GM18909 (cell line): Measurements from ENCODE around the gene ENDOU.
"Not testable (repeated sequence)": the region's sequence is repeated elsewhere in the genome, so short reads cannot be mapped to it uniquely, and the experiment has no call there.

ENCODE experiments used
- ATAC-seq: cut with Tn5 transposase; IDR thresholded peaks from one replicate; pipeline ENCODE4 v1.9.1; 2021; ENCODE audit warnings: mild to moderate bottlenecking; ENCODE audit not compliant: unreplicated experiment, poor library complexity

Gene ENDOU

DNA sequence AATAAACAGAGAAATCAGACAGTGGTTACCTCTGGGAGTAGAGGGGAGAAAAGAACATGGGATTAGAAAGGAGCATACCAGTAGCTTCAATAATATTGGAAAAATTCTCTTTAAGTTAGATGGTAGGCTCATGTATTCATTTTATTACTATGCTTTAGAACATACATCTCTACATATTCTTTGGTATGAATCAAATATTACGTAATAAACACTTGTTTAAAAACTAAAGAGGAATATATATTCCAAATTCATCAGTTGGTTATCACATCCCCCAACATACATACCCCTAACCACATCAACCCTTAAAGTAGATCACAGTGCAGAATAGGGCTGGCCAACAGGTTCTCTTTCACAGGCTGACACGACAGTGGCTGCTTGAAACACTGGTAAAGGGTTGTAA lies 25.0 kb downstream of the ENDOU start:
- no peak for ATAC-seq

DNA sequence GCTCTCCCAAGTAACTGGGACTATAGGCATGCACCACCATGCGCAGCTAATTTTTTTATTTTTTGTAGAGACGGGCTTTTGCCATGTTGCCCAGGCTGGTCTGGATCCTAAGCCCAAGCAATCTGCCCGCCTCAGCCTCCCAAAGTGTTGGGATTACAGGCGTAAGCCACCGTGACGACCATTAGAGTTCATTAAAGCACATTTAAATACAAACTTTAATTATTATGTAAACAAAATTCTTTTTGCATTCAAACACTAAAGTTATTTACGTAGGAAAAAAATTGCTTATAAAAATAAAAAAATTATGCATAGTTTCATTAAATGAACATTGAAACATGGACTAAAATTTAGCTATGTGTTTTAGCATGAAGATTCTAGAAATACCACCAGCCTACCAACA lies 26.7 kb downstream of the ENDOU start:
- no peak for ATAC-seq

DNA sequence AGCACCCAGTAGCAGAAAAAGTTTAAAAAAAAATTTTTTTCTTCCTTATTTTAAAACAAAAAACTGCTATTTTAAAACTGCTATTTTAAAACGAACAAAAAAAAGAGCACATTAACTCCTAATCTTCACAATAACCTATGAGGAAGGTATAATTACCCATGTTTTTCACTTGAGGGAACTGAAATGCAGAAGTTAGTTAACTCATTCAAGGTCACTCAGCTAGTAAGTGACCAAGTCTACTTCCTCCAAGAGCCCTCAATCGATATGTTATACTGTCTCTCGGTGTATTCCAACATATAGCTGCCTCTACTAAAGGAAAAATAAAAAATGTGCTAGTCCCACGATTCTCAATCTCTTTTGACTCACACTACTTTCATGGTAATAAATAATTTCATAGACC lies 27.2 kb downstream of the ENDOU start:
- ATAC-seq, result no peak

DNA sequence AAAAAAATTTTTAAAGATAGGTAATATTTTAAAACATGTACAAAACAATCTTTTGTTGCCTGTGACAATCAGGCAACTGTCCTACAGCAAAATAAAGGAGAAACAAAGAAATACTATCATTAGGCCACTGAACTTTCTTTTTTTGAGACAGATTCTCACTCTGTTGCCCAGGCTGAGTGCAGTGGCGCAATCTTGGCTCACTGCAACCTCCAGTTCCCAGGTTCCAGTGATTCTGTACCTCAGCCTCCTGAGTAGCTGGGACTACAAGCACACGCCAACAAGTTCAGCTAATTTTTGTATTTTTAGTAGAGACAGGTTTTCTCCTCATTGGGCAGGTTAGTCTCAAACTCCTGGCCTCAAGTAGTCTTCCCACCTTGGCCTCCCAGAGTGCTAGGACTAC lies 36.1 kb downstream of the ENDOU start:
- no peak for ATAC-seq

DNA sequence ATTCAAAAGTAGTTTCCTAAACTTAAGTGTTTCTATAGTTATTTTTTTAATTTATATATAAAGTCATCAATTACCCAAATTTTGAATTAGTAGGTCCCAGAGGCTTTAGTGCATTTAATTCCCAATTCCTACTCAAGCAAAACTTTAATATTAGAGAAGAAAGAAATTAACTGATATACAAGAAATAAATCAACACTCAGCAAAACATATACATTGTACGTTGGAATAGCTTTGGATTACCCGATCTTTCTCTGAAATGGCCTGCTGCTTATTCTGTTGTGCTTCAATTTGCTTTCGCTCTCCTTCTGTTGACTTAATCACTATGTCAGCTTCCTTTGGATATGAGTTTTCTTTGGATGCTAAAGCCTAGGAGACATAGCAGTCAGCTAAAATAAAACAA lies 37.7 kb downstream of the ENDOU start:
- no peak for ATAC-seq

DNA sequence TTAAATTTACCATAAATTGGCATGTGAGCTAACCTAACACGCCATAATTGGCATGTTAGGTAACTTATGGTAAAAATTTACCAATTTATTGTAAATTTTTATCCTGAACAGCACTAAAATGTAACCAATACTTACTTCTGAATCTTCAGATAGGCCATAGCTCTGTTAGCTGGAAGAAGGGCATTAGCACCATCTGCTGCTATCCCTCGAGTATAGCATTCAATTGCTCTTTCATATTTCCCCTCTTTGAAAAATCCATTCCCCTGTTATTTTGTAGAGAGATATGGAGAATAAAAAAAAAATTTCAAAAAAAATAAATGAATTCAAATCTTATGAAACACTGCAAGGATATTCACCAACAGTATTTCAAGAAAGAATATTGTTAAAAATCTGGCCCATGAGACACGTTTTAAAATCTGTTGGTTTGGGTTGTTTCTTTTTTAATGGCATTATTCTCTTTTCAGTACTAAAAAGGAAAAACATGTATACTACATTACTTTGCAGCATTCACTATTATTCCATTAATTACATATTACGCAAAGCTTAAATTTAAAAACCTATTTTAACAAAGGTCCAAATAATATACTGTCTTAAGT lies 38.5 kb downstream of the ENDOU start:
- peak; percentile 54 for ATAC-seq

DNA sequence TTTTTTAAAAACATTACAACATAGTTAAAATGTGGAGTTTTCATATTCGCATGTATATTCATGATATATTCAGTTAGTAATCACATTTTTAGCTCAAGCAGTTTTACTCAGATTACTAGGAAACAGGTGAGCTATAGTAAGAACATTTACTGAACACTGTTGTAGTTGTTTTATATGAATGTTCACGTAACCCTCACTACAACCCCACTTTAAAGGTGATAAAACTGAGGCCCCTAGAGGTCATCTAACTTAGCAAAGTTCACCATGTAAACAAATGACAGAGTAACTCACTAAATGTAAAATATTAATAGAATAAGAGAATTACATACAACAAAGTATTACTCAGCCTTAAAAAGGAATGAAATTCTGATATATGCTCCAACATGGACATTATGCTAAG lies 45.5 kb downstream of the ENDOU start:
- no peak for ATAC-seq

DNA sequence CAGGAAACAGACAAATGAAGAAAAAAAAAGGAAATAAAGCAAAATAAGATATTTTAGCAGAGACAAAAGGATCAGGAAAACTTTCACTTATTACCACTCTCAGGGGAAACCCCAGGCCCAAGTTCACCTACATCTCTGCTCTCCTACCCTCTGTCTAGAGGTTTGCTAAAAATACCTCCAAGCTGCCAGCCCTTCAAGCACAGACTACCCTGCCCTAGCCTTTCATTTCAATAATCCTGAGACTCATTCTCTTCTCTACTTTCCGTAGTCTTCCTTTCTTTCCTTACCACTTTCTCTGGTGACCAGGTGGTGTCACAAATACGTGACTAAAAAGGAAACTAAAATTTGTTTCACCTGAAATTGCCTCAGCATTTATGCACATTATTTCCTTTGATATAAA lies 53.2 kb downstream of the ENDOU start:
- no peak for ATAC-seq

DNA sequence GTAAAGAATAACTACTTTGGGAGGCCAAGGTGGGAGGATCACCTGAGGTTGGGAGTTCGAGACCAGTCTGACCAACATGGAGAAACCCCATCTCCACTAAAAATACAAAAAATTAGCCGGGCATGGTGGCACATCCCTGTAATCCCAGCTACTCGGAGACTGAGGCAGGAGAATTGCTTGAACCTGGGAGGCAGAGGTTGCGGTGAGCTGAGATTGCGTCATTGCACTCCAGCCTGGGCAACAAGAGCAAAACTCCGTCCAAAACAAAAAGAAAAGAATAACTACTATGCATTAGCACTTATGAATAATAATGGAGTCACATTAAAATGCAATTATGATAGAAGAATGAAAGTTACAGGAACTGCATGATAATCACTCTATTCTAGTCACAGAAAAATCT lies 57.4 kb downstream of the ENDOU start:
- ATAC-seq, result not testable (repeated sequence)
